ENCODE data around the gene KMT5C.
"Not testable (repeated sequence)": the region's sequence is repeated elsewhere in the genome, so short reads cannot be mapped to it uniquely, and the experiment has no call there.

DNA sequence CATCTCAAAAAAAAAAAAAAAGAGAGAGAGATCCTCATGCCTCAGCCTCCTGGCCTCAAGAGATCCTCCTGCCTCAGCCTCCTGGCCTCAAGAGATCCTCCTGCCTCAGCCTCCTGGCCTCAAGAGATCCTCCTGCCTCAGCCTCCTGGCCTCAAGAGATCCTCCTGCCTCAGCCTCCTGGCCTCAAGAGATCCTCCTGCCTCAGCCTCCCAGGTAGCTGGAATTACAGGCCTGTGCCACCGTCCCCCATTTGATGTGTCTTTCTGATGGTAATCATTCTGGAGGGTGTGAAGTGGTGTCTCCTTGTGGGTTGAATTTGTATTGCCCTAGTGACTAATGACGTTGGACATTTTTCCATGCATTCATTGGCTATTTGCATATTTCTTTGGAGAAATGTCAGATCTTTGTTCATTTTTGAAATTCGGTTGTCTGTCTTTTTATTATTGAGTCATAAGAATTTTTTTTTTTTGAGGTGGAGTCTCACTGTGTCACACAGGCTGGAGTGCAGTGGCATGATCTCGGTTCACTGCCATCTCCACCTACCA is 10.8 kb upstream of the KMT5C start:
- TF ChIP-seq POLR2A (IDR thresholded peaks at IDR 0.05; ENCODE audit: extremely low read depth, insufficient read length), result not testable (repeated sequence)
- TF ChIP-seq, protein P1, sequence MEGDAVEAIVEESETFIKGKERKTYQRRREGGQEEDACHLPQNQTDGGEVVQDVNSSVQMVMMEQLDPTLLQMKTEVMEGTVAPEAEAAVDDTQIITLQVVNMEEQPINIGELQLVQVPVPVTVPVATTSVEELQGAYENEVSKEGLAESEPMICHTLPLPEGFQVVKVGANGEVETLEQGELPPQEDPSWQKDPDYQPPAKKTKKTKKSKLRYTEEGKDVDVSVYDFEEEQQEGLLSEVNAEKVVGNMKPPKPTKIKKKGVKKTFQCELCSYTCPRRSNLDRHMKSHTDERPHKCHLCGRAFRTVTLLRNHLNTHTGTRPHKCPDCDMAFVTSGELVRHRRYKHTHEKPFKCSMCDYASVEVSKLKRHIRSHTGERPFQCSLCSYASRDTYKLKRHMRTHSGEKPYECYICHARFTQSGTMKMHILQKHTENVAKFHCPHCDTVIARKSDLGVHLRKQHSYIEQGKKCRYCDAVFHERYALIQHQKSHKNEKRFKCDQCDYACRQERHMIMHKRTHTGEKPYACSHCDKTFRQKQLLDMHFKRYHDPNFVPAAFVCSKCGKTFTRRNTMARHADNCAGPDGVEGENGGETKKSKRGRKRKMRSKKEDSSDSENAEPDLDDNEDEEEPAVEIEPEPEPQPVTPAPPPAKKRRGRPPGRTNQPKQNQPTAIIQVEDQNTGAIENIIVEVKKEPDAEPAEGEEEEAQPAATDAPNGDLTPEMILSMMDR (IDR thresholded peaks at IDR 0.05; ENCODE audit: low read depth, low read length), result not testable (repeated sequence)
